Brain pericyte (primary cell): ENCODE data around the gene ARHGAP21.
A peak's percentile ranks its signal among the peaks of the same experiment; 100 is the strongest.

Experiments used
- DNase-seq: peaks from one replicate; pipeline ENCODE4 v3.0.0-alpha.2; 2012; ENCODE audit warnings: low read depth, low spot score

Gene ARHGAP21

DNA sequence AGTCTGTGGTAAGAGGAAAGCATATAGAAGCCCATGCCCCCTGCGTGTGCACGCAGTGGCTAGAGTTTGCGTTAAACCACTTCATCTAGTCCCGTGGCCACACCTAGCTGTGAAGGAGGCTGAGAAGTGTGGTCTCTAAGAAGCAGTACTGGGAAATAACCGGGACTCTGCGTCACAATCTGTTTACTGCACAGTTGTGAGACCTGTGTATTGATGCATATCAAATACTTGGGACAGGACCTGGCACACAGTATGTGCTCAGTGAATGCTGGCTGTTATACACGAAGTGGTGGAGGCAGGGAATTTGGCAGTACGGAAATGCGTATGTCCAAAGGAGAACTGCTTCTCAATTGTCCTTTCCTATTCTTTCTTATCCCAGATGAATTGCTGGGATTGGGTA is 149.5 kb downstream of the ARHGAP21 start:
- DNase-seq = no peak

DNA sequence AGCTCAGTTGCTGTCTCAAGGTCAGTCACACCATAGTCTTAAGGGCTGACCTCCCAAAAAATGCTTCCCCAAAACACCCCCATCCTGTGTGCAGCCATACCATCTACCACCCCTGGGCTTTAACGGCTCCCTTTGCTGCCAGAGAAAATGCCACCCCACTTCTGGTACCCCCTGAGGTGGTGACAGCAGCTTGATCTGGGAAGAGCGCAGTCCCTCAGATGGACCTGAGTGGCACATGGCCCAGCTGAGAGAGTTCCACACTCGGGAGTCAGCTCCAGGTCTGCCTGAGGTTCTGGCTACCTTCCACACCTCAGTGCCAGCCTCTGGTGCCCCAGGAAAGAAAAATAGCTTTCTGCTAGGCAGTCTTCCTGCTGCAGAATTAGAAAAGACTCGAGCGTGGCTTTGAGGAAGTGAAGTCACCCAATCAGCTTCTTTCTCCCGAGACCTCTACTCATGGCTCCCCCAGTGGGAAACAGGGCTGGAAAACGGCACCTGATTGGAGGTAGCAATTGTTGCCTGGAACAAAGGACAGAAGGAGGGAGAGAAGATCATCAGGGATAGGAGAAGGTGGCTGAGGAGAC is 151.7 kb downstream of the ARHGAP21 start:
- DNase-seq = no peak

DNA sequence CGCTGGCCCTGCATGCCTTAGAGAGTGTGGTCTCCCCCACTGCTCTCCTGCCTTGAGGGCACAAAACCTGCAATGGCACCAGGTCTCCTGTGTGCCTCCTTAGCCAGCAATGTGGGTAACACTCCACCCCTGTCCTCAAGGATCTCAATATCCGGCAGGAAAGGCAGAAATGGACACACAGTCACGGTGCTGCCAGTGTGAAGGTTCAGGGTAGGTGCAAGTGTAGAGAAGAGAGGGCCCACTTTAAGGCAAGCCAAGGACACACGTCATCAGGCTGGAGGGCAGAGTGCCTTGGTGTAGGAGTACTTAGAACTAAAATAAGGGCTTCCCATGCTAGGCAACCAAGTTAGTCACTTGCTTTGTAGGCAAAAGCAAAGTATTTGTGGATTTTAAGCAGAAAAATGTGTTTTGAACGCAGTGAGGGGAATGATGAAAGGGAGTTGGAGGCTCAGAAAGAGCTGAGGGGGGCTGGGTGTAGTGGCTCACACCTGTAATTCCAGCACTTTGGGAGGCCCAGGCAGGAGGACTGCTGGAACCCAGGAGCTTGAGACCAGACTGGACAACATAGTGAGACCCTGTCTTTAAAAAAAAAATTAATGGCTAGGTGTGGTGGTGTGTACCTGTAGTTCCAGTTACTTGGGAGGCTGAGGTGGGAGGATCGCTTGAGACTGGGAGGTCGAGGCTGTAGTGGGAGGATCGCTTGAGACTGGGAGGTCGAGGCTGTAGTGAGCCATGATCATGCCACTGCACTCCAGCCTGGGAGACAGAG is 152.8 kb downstream of the ARHGAP21 start:
- DNase-seq = no peak

DNA sequence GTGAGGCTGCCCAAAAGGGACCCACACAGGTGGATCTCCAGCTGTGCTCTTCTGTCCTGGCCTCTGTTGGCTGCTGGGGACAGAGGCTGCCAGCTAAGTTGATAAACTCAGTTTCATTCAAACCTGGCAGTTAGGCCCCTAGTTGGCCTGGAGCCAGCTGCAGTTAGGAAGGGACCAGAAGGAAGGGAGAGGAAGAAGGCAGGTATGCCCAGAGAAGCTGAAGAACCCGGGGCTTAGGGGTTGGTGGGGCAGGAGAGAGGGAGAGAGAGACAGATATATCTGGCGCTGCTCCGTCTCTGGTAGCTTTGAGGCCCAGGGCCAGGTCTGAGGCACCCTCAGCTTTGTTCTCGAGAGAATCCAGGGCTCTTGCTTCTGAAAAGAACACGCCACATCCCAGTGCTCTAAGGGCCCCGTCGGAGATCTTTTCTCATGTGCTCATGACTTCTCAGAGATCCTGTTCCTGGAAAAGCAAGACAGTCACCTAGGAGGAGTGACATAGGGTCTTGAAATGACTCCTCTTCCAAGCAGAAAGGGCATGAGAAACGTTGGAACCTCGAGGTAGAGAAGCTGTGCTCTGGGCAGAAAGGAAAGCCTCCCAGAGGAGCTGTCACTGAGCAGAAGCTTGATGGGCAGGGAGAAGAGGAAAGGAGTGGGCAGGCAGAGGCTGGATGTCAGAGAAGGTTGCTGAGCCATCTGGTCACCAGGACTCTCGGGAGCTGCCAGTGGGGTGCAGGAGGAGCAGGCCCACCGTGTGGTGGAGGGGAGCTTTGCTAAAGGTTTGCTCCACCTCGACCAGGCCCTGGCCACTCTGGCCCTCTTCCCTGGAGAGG is 153.6 kb downstream of the ARHGAP21 start:
- no peak for DNase-seq

DNA sequence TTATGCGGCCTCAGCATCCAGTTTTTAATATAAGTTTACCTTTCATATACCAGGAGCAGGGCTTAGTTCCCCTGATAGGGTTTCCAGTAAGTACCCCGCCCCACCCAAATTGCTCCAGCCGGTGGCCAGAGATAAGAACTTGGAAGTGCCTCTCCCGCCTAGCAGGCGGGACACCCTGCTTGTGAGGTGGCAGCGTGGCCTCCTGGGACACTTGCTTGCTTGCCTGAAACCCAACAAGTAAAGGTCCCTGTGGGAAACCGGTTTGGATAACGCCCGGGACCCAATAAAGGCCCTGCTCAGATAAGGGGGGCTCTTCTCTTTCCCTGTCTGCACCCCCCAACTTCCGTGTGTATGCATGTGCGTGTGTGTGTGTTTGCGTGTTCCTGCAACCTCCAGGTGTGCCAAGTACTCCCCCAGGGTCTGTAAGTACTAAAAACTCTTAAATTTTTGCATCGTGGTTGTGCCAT is 154.3 kb downstream of the ARHGAP21 start:
- DNase-seq = no peak

DNA sequence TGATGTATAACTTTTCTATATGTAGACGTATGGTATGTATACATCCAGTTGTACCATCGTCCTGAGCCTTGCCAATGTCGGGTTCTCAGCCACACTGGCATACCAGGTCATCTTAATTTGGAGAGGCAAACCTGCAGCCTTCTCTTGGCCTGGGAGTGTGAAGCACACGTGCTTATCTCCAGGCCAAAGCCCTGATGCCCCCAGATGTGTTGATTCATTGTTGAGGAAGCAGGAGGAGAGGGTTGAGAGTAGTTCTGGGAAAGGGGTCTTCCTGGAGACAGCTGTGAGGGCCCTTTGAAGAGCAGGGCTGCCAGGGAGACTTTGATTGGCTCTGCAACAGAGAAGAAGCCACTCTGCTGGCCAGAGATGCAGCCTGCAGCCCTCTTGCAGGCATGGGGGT is 155.6 kb downstream of the ARHGAP21 start:
- no peak for DNase-seq

DNA sequence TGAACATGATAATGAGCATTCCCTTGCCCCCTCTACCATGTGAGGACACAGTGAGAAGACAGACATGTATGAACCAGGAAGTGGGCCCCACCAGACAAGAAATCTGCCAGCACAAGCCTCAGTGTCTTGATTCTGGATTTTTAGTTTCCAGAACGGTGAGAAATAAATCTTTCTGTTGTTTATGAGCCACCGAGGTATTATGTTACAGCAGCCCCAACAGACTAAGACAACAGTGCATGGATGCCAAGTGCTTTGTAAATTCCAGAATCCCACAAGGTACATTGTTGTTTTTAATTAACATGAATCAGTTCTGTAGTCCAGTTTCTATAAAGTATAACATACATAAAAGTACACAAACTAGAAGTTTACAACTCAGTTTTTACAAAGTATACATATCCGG is 162.2 kb downstream of the ARHGAP21 start:
- no peak for DNase-seq

DNA sequence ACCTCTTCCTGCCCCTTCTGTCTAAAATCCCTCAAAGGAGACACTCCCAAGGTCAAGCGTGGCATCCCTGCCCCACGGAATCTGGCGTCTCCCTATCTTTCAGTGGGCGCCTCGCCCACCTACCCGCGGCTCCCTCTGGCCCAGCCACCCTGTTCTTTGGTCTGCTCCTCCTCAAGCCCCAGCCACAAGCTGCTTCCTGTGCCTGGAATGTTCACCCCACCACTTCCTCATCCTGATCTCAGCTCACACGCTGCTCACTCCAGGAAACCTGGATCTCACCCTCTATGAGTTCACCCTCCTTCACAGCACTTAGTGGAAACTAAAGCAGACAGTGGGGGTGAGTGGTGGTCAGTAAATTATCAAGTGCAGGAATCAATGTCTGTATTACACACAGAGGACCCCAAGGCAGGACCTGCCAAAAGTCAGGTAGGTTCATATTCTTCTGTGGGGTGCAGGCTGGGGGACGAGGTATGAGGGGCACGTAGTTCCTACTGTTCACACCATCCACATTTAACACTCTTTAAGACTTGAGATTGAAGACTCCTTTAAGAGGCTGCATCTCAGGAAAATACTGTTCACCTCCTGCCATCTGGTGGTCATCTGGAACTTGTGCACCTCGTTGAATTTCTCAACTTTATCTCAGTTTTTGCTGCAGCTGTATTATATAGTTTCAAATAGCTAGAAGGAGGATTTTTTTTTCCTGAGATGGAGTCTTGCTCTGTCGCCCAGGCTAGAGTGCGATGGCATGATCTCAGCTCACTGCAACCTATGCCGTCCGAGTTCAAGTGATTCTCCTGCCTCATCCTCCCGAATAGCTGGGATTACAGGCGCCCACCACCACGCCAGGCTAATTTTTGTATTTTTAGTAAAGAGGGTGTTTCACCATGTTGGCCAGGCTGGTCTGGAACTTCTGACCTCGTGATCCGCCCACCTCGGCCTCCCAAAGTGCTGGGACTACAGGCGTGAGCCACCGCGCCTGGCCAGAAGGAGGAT is 166.6 kb downstream of the ARHGAP21 start:
- DNase-seq = peak; percentile 13

DNA sequence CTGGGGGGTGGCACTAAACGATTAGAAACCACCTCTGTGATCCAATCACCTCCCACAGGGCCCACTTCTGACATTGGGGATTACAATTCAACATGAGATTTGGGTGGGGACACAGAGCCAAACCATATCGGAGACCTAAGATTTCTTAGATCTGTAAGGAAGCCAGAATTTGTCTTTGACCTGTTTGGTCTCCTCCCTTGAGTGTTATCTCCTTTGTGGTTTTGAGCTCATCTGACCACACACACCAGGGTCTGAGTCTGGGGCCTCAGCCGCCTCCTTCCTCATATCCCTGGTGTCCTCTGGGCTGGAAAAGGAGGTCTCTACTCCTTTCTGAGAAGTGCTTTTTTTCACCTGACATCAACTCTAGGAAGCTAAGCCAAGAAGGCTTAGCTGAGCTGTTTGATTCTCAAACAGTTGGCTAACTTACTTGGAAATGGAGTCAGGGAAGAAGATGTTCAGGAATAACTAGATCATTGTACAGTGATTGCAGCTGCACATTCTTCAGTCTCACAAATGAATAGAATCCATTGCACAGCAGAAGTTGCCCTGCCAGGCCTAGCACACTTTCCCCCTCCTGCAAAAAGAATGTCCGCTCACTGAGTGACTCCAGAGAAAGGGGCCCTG is 167.4 kb downstream of the ARHGAP21 start:
- DNase-seq = no peak

DNA sequence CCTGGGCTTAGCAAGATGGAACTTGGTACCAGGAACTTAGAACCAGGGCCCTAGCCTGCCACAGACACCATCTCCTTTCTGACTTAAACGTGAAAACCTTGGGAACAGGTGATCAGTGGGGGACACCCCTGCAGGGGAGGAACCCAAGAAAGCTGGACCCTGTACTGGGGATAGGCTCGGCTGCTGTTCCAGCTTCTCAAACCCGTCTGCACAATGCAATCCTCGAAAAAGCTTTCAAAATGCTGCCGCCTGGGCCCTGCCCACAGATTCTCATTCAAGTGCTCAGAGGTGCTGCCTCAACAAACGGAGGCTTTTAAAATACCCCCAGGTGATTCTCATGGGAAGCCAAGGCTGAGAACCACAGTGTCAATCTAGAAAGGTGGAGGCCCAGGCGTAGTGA is 169.7 kb downstream of the ARHGAP21 start:
- DNase-seq = no peak

DNA sequence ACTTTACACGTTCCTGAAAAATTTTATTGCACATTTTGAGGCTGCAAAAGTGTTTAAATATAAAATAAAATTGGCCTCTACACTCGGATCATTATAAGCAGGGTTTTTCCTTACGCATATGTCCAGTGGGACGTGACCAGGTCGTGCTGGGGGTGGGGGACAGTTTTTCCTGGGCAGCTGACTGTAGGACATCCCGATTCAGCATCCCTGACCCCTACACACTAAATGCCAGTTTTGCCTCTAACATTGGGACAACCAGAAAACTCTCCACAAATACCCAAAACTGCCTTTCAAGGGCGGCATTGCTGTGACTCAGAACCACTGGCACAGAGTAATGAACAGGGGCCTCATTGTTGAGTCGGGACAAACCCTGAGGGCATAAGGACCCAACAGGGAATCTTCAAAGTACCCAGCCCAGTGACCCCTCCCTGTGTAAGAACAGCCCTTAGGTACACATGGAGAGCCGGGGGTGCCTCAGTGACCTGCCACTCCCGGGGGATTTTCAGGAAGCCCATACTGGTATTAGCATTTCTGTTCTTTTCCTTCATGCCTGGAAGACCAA is 170.6 kb downstream of the ARHGAP21 start:
- DNase-seq = no peak

DNA sequence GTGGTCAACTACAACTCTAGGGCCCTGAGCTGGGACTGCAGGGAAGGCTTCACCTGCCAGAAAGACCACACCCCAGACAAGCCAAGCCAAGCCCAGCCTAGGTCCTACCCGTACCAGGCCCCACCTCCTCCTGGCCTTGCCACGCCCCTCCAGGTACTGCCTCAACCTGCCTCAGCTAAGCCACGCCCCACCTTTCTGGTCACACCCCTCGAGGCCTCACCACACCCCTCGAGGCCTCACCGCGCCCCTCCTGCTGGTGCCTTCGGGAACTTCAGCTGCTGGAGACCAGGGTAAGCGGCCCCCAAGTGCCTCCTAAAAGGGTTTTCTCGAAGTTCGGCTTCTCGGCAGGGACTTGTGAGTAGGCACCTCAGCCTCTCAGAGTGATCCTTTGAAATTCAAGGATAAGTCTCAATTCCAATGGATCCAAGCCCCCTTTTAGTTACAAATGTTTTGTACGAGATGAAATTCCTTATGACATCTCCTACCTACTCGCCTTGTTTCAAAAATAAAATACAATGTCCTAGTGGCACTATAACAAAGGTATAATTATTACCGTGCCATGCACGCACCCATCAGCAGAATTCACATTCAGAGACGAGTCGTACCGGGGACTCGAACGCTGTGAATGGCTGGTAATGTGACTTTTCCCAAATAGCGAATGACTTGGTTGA is 171.2 kb downstream of the ARHGAP21 start:
- DNase-seq = no peak

DNA sequence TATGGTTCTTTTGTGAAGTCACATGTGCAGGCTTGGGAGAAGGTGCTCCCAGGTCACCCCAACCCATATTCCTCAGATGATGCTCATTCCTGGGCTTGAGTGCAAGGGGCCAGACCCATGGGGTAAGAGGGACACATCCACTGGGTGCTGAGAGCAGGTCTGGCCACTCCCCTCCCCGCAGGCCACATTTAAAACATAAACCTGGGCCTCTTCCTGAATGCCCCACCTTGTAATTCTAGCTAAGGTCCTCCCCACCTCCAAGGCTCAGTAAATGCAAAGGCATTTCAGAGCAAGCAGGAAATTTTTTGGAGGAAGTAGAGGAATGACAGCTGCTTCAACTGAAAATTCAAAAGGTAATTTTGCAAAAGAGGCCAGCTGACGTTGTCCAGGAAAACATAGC is 172.5 kb downstream of the ARHGAP21 start:
- no peak for DNase-seq

DNA sequence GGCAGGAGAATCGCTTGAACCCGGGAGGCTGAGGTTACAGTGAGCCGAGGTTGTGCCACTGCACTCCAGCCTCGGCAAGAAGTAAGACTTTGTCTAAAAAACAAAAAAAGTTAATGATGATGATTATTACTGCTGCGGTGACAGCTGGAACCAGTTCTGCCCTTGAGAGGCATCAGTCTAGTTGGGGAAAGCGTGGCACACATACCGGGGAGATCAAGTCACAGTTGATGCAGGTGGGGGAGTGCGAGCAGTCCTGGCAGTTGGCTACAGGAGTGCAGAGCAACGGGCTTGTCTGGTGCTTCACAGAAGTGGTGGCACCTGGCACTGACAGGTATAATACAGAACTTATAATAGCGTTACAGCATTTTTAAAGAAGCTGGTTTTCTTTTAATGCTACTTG is 173.0 kb downstream of the ARHGAP21 start:
- no peak for DNase-seq

DNA sequence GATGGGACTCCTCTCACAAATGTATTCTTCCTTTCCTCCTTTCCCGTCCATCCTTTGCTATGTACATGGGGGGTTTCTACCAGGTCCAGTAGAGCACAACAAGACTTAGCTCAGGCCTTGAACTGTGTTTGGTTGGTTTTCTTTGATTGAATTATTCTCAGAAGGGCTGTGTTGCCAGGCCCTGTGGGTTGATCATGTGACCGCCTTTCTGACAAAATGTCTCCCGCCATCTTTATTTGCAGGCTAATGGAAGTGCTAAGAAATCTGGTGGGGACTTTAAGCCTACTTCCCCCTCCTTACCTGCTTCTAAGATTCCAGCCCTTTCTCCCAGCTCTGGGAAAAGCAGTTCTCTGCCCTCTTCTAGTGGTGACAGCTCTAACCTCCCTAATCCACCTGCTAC is 178.1 kb downstream of the ARHGAP21 start:
- no peak for DNase-seq

DNA sequence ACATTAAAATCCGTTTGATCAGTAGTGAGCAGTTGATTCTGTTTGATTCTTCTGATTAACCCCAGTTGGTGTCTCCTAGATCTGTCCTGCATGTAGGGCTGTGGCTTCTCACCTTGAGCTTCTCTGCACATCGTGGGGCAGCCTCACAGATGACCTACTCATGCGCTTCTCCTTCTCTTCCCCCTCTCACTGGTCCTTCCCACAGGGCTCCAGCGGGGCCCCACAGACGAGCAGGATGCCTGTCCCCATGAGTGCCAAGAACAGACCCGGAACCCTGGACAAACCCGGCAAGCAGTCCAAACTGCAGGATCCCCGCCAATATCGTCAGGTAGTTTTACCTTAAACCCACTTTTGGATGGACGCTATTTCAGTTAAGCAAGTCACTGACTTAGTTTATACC is 178.9 kb downstream of the ARHGAP21 start:
- DNase-seq = no peak

DNA sequence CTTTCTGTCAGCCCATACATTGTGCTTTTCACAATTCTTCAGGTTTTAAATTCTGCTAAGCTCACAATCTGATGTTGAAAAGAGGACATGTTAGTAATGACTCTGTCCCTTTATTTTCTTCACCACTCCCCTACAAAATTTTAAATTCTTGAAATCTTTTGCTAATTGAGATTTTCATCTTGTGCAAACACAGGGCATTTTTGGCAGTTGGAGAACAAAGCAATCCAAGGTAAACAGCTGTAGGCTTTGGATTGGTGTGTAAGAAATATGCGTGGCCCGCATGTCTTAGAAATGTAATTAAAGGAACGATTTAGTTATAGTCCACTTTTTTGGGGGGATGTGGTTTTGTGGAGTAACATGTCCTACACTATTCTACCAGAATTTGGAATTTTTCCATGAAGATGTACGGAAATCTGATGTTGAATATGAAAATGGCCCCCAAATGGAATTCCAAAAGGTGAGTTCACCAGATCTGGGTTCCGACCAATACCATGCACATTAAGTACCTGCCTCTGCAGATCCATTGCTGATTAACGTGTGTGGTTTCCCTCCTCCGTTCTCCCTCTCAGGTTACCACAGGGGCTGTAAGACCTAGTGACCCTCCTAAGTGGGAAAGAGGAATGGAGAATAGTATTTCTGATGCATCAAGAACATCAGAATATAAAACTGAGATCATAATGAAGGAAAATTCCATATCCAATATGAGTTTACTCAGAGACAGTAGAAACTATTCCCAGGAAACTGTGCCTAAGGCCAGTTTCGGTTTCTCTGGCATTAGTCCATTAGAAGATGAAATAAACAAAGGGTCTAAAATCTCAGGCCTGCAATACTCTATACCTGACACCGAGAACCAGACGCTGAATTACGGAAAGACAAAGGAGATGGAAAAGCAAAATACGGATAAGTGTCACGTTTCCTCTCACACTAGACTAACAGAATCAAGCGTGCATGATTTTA is 181.1 kb downstream of the ARHGAP21 start:
- no peak for DNase-seq

DNA sequence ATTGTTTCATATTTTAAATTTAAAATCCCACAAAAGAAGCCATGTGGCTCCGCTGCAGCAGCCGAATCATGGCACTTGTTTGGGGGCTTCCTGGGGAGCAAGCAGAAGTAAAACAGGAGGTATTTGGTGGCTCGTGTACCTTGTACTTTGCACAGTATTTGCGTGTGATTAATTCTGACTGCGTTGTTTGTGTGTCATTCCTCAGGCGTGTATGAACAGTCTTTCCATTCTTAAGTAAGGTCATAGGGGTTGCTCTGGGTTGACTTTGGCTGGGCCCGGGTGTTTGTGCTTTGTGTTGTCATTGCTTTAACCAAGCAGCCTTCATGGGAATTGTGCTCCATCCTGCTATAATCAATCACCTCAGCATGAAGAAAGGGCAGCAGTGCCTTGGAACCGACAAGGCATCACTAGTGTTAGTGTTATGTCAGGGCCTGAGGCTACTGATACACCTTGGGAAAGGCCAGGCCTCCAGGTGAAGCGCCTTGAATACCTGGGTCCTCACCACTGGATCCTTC is 182.4 kb downstream of the ARHGAP21 start:
- DNase-seq = no peak

DNA sequence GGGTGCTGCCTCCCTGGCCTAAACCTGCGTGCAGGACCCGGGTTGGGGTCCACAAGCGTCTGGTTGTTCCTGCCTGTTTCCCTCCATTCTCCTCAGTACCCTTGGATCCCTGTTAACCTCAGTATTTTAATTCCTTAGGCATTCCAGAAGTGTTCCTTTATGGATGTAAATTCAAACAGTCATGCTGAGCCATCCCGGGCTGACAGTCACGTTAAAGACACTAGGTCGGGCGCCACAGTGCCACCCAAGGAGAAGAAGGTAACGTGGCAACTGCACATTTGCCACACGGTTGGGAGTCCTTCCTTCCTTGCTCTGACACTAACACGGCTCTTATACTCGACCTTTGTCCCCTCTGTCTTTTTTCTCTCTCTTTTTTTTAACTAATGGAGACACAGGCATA is 187.1 kb downstream of the ARHGAP21 start:
- DNase-seq = no peak
